Measurements from ENCODE around the gene SLC26A8.

DNA sequence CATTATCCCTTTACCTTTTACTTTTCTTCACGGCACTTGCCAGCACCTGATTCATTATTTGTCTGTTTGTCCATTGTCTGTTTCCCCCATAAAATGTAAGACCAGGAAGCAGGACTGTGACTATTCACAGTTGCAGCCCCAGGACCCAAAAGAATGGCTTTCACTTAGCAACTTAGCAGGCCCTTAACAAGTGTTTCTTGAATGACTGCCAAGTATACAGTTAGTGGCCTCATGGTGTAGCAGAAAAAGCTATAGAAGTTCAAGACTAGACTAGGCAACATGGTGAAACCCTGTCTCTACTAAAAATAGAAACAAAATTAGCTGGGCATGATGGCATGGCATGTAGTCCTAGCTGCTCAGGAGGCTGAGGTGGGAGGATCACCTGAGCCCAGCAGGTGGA is 4.3 kb downstream of the SLC26A8 start:
- TF ChIP-seq EZH2 (IDR thresholded peaks at IDR 0.05) = no peak
- TF ChIP-seq, protein P1, sequence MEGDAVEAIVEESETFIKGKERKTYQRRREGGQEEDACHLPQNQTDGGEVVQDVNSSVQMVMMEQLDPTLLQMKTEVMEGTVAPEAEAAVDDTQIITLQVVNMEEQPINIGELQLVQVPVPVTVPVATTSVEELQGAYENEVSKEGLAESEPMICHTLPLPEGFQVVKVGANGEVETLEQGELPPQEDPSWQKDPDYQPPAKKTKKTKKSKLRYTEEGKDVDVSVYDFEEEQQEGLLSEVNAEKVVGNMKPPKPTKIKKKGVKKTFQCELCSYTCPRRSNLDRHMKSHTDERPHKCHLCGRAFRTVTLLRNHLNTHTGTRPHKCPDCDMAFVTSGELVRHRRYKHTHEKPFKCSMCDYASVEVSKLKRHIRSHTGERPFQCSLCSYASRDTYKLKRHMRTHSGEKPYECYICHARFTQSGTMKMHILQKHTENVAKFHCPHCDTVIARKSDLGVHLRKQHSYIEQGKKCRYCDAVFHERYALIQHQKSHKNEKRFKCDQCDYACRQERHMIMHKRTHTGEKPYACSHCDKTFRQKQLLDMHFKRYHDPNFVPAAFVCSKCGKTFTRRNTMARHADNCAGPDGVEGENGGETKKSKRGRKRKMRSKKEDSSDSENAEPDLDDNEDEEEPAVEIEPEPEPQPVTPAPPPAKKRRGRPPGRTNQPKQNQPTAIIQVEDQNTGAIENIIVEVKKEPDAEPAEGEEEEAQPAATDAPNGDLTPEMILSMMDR (IDR thresholded peaks at IDR 0.05 in 2 of 3, conservative IDR thresholded peaks at IDR 0.05 in 1 of 3; ENCODE audit: borderline replicate concordance in 1 of 3, insufficient read depth in 1 of 3, low read depth in 2 of 3, low read length in 2 of 3) = no peak
- no peak for TF ChIP-seq POLR2A (IDR thresholded peaks at IDR 0.05; ENCODE audit: borderline replicate concordance, extremely low read depth, insufficient read depth, insufficient read length)
- no peak for TF ChIP-seq CEBPB (IDR thresholded peaks at IDR 0.05; ENCODE audit: low read depth)
- TF ChIP-seq, protein P2, sequence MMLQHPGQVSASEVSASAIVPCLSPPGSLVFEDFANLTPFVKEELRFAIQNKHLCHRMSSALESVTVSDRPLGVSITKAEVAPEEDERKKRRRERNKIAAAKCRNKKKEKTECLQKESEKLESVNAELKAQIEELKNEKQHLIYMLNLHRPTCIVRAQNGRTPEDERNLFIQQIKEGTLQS (IDR thresholded peaks at IDR 0.05) = no peak
- TF ChIP-seq EZH2phosphoT487 (IDR thresholded peaks at IDR 0.05; ENCODE audit: borderline replicate concordance) = no peak
- TF ChIP-seq EGR1 (IDR thresholded peaks at IDR 0.05; ENCODE audit: low read depth) = no peak
- no peak for TF ChIP-seq SIN3A (IDR thresholded peaks at IDR 0.05; ENCODE audit: low read depth)
- TF ChIP-seq ZNF274 (IDR thresholded peaks at IDR 0.05; ENCODE audit: low read depth, low read length) = no peak

All from HCT116 (cell line).